ENCODE results near the gene CTNNBIP1. TPM values are rescaled to one million over a fixed set of nuclear protein-coding genes. Genes with fewer than 3 reads are reported as not detected.

Gene CTNNBIP1
- total and polyA plus RNA-seq, 4 donors: 6.7 to 10.6 (median 9.6) TPM

GRCh38 chr1:9942399-9942938 is 32.4 kb upstream of the CTNNBIP1 start:
- Histone ChIP-seq H3K27ac (ENCODE audit: low read depth in 1 of 2, low read length in 2 of 2) (peak overlapping the region; percentile 84 to 92), H3K4me1 (ENCODE audit: control insufficient read depth in 4 of 4, insufficient read depth in 4 of 4, low read length in 3 of 4) (peaks cover 2 to 14% (median 10%) of the 10 kb centered on the region in 4 donors), H3K36me3 (ENCODE audit: control insufficient read depth in 4 of 4, insufficient read depth in 3 of 4, low read depth in 1 of 4, low read length in 3 of 4) (peaks cover 0 to 3% (median 0%) of the 10 kb centered on the region in 4 donors), H3K9me3 (ENCODE audit: control insufficient read depth in 4 of 4, low read length in 3 of 4) (no peaks in the 10 kb centered on the region), H3K4me3 (ENCODE audit: low read depth in 1 of 3, low read length in 3 of 3) (peak overlapping the region; percentile 62 to 99 (median 82)), H3K27me3 (ENCODE audit: control insufficient read depth in 4 of 4, insufficient read depth in 4 of 4, low read length in 3 of 4) (no peaks in the 10 kb centered on the region), H3K9ac (ENCODE audit: low read depth in 1 of 2, low read length in 2 of 2) (peak overlapping the region; percentile 50 to 82)
- no peak for DNase-seq (ENCODE audit: low spot score)
- under 1% methylated on average over 14 of the region's 14 CpGs for WGBS
- TF ChIP-seq, protein P1, sequence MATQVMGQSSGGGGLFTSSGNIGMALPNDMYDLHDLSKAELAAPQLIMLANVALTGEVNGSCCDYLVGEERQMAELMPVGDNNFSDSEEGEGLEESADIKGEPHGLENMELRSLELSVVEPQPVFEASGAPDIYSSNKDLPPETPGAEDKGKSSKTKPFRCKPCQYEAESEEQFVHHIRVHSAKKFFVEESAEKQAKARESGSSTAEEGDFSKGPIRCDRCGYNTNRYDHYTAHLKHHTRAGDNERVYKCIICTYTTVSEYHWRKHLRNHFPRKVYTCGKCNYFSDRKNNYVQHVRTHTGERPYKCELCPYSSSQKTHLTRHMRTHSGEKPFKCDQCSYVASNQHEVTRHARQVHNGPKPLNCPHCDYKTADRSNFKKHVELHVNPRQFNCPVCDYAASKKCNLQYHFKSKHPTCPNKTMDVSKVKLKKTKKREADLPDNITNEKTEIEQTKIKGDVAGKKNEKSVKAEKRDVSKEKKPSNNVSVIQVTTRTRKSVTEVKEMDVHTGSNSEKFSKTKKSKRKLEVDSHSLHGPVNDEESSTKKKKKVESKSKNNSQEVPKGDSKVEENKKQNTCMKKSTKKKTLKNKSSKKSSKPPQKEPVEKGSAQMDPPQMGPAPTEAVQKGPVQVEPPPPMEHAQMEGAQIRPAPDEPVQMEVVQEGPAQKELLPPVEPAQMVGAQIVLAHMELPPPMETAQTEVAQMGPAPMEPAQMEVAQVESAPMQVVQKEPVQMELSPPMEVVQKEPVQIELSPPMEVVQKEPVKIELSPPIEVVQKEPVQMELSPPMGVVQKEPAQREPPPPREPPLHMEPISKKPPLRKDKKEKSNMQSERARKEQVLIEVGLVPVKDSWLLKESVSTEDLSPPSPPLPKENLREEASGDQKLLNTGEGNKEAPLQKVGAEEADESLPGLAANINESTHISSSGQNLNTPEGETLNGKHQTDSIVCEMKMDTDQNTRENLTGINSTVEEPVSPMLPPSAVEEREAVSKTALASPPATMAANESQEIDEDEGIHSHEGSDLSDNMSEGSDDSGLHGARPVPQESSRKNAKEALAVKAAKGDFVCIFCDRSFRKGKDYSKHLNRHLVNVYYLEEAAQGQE (IDR thresholded peaks at IDR 0.05): no peak
- TF ChIP-seq HNF4G (IDR thresholded peaks at IDR 0.05): peak; percentile 10
- TF ChIP-seq SP1 (IDR thresholded peaks at IDR 0.05): no peak
- TF ChIP-seq GABPA (IDR thresholded peaks at IDR 0.05 in 1 of 2, conservative IDR thresholded peaks at IDR 0.05 in 1 of 2): no peak
- no peak for TF ChIP-seq EGR1 (IDR thresholded peaks at IDR 0.05; ENCODE audit: low read depth in 2 of 2)
- TF ChIP-seq, protein P2, sequence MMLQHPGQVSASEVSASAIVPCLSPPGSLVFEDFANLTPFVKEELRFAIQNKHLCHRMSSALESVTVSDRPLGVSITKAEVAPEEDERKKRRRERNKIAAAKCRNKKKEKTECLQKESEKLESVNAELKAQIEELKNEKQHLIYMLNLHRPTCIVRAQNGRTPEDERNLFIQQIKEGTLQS (IDR thresholded peaks at IDR 0.05): no peak
- no peak for TF ChIP-seq JUND (IDR thresholded peaks at IDR 0.05)
- TF ChIP-seq RXRA (IDR thresholded peaks at IDR 0.05): no peak
- peak; percentile 75 to 77 for TF ChIP-seq RAD21 (IDR thresholded peaks at IDR 0.05)
- TF ChIP-seq ZBTB33 (IDR thresholded peaks at IDR 0.05): no peak
- TF ChIP-seq HNF4A (conservative IDR thresholded peaks at IDR 0.05): peak in 1 of 2 donors; percentile 28
- TF ChIP-seq FOXA2 (IDR thresholded peaks at IDR 0.05): no peak
- TF ChIP-seq FOXA1 (IDR thresholded peaks at IDR 0.05): no peak
- TF ChIP-seq MAX (IDR thresholded peaks at IDR 0.05): no peak
- peak; percentile 49 for TF ChIP-seq CTCF (IDR thresholded peaks at IDR 0.05; ENCODE audit: low read depth, low read length, missing input control)

Data from liver (tissue), 9 donors.